ENCODE measurements around the gene MYBPC3. TPM values are rescaled to one million over a fixed set of nuclear protein-coding genes. Genes with fewer than 3 reads are reported as not detected.

The MYBPC3 gene
- total RNA-seq, 1 donor from 2014 or later: not detected

DNA sequence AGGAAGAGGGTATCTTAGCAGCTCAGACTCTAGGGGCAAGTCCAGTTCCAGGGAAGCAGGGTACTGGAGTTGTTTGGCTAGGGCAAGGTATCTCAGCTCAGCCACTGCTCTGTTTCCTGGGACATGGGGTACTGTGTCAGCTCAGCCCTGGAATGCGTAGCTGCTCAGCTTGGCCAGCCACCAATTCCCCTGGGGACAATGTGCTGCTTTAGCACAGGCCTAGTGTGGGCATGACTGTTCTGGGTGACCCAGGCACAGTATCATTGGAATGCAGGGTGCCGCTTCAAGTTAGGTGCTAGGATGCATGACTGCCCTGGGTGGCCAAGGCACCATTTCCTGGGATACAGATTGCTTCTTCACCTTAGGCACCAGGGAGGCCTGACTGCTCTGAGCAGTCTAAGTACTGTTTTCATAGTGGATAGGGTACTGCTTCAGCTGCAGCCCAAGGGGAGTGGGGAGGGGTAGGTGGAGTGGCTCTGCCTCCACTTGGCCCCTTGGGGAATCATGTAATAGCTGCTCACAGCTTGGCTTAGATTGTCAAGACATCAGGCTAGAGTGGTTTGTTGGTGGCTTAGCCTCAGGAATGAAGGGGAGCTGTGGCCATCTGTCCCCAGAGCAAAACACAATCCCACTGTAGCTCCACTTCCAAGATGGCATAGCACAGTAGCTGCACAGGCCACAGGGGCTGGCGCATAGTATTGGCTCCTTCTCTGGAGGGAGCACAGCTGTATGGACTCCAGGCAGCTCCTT, 46.6 kb downstream of the MYBPC3 start:
- H3K27ac Mint-ChIP-seq (ENCODE audit: unreplicated experiment): no peak overlapping the region
- no peak for DNase-seq (ENCODE audit: low read depth)
- peaks cover 9% of the 10 kb centered on the region for H3K9me3 Mint-ChIP-seq (ENCODE audit: unreplicated experiment)
- H3K4me1 Mint-ChIP-seq (ENCODE audit: low read depth, unreplicated experiment): no peaks in the 10 kb centered on the region
- no peak overlapping the region for H3K4me3 Mint-ChIP-seq (ENCODE audit: unreplicated experiment)
- Histone ChIP-seq H3K9ac (ENCODE audit: low read length) (no peak overlapping the region), H3K79me2 (ENCODE audit: insufficient read depth, low read length) (no peaks in the 10 kb centered on the region), H4K20me1 (ENCODE audit: insufficient read depth, low read length) (peaks cover 20% of the 10 kb centered on the region), H3K4me2 (ENCODE audit: low read length) (no peak overlapping the region), H3K9me3 (ENCODE audit: insufficient read depth, low read depth, low read length) (no peaks in the 10 kb centered on the region), H3K4me1 (ENCODE audit: insufficient read depth, low read length) (no peaks in the 10 kb centered on the region), H3K4me3 (ENCODE audit: insufficient read depth, low read depth, low read length) (no peak overlapping the region), H3K36me3 (ENCODE audit: insufficient read depth, low read length) (peaks cover 21% of the 10 kb centered on the region), H3K27ac (ENCODE audit: low read depth, low read length) (no peak overlapping the region), H3K27me3 (ENCODE audit: insufficient read depth, low read length) (no peaks in the 10 kb centered on the region), H2AFZ (ENCODE audit: low read depth, low read length) (no peak overlapping the region)
- no peak for TF ChIP-seq EZH2 (IDR thresholded peaks at IDR 0.05; ENCODE audit: insufficient read depth, low read length)
- TF ChIP-seq, protein P1, sequence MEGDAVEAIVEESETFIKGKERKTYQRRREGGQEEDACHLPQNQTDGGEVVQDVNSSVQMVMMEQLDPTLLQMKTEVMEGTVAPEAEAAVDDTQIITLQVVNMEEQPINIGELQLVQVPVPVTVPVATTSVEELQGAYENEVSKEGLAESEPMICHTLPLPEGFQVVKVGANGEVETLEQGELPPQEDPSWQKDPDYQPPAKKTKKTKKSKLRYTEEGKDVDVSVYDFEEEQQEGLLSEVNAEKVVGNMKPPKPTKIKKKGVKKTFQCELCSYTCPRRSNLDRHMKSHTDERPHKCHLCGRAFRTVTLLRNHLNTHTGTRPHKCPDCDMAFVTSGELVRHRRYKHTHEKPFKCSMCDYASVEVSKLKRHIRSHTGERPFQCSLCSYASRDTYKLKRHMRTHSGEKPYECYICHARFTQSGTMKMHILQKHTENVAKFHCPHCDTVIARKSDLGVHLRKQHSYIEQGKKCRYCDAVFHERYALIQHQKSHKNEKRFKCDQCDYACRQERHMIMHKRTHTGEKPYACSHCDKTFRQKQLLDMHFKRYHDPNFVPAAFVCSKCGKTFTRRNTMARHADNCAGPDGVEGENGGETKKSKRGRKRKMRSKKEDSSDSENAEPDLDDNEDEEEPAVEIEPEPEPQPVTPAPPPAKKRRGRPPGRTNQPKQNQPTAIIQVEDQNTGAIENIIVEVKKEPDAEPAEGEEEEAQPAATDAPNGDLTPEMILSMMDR (IDR thresholded peaks at IDR 0.05; ENCODE audit: insufficient read depth, low read depth, low read length): no peak
- FAIRE-seq: no peak
- peaks cover 44% of the 10 kb centered on the region for H3K36me3 Mint-ChIP-seq (ENCODE audit: low read depth, unreplicated experiment)
- no peaks in the 10 kb centered on the region for H3K27me3 Mint-ChIP-seq (ENCODE audit: low read depth, unreplicated experiment)

DNA sequence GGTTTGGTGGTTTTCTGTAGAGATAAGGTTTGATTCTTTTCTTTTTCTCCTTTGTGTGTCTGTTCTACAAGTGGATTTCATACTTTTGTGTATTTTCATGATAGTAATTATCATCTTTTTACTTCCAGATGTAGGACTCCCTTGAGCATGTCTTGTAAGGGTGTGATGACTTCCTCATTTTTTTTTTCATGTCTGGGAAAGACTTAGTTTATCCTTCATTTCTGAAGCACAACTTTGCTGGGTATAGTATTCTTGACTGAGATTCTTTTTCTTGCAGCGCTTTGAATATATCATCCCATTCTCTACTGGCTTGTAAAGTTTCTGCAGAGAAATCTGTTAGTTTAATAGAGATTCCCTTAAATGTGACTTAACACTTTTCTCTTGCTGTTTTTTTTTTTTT, 49.6 kb downstream of the MYBPC3 start:
- DNase-seq (ENCODE audit: low read depth): no peak
- H3K4me3 ChIP-seq (ENCODE audit: insufficient read depth, low read depth, low read length): no peak overlapping the region
- H3K9ac ChIP-seq (ENCODE audit: low read length): no peak overlapping the region
- no peaks in the 10 kb centered on the region for H3K4me1 ChIP-seq (ENCODE audit: insufficient read depth, low read length)
- H3K27ac ChIP-seq (ENCODE audit: low read depth, low read length): no peak overlapping the region
- no peak for TF ChIP-seq EZH2 (IDR thresholded peaks at IDR 0.05; ENCODE audit: insufficient read depth, low read length)
- TF ChIP-seq, protein P1 (IDR thresholded peaks at IDR 0.05; ENCODE audit: insufficient read depth, low read depth, low read length): no peak
- H3K9me3 ChIP-seq (ENCODE audit: insufficient read depth, low read depth, low read length): no peaks in the 10 kb centered on the region
- no peak for FAIRE-seq
- Mint-ChIP-seq H3K9me3 (ENCODE audit: unreplicated experiment) (peaks cover 9% of the 10 kb centered on the region), H3K27me3 (ENCODE audit: low read depth, unreplicated experiment) (no peaks in the 10 kb centered on the region), H3K4me3 (ENCODE audit: unreplicated experiment) (no peak overlapping the region), H3K27ac (ENCODE audit: unreplicated experiment) (no peak overlapping the region), H3K36me3 (ENCODE audit: low read depth, unreplicated experiment) (peaks cover 49% of the 10 kb centered on the region), H3K4me1 (ENCODE audit: low read depth, unreplicated experiment) (no peaks in the 10 kb centered on the region)
- H4K20me1 ChIP-seq (ENCODE audit: insufficient read depth, low read length): peaks cover 20% of the 10 kb centered on the region
- no peaks in the 10 kb centered on the region for H3K27me3 ChIP-seq (ENCODE audit: insufficient read depth, low read length)
- H3K79me2 ChIP-seq (ENCODE audit: insufficient read depth, low read length): no peaks in the 10 kb centered on the region
- H2AFZ ChIP-seq (ENCODE audit: low read depth, low read length): no peak overlapping the region
- H3K4me2 ChIP-seq (ENCODE audit: low read length): no peak overlapping the region
- H3K36me3 ChIP-seq (ENCODE audit: insufficient read depth, low read length): peaks cover 18% of the 10 kb centered on the region

DNA sequence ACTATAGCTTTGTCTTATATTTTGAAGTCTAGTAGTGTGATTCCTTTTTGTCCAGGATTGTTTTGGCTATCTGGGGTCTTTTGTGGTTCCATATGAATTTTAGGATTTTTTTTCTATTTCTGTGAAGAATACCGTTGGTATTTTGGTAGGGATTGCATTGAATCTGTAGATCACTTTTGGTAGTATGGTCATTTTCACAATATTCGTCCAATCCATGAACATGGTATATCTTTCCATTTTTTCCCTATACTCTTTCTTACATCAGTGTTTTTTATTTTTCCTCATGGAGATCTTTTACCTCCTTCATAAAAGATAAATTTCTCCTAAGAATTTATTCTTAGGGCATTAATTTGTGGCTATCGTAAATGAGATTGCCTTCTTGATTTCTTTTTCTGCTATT, 53.4 kb downstream of the MYBPC3 start:
- FAIRE-seq: no peak
- H3K4me3 Mint-ChIP-seq (ENCODE audit: unreplicated experiment): no peak overlapping the region

More for the DNA sequence above, 53.4 kb downstream of the MYBPC3 start:
- no peak overlapping the region for H3K27ac ChIP-seq (ENCODE audit: low read depth, low read length)
- Mint-ChIP-seq H3K27me3 (ENCODE audit: low read depth, unreplicated experiment) (no peaks in the 10 kb centered on the region), H3K4me1 (ENCODE audit: low read depth, unreplicated experiment) (no peaks in the 10 kb centered on the region), H3K27ac (ENCODE audit: unreplicated experiment) (no peak overlapping the region), H3K36me3 (ENCODE audit: low read depth, unreplicated experiment) (peaks cover 50% of the 10 kb centered on the region), H3K9me3 (ENCODE audit: unreplicated experiment) (peaks cover 9% of the 10 kb centered on the region)
- H3K9me3 ChIP-seq (ENCODE audit: insufficient read depth, low read depth, low read length): no peaks in the 10 kb centered on the region
- no peak overlapping the region for H3K9ac ChIP-seq (ENCODE audit: low read length)
- no peak for DNase-seq (ENCODE audit: low read depth)
- peaks cover 3% of the 10 kb centered on the region for H3K4me1 ChIP-seq (ENCODE audit: insufficient read depth, low read length)
- H2AFZ ChIP-seq (ENCODE audit: low read depth, low read length): no peak overlapping the region
- H3K79me2 ChIP-seq (ENCODE audit: insufficient read depth, low read length): no peaks in the 10 kb centered on the region
- H3K4me3 ChIP-seq (ENCODE audit: insufficient read depth, low read depth, low read length): no peak overlapping the region
- H3K36me3 ChIP-seq (ENCODE audit: insufficient read depth, low read length): peaks cover 25% of the 10 kb centered on the region
- H4K20me1 ChIP-seq (ENCODE audit: insufficient read depth, low read length): no peaks in the 10 kb centered on the region
- no peak overlapping the region for H3K4me2 ChIP-seq (ENCODE audit: low read length)
- TF ChIP-seq, protein P1 (IDR thresholded peaks at IDR 0.05; ENCODE audit: insufficient read depth, low read depth, low read length): no peak
- TF ChIP-seq EZH2 (IDR thresholded peaks at IDR 0.05; ENCODE audit: insufficient read depth, low read length): no peak
- H3K27me3 ChIP-seq (ENCODE audit: insufficient read depth, low read length): no peaks in the 10 kb centered on the region
